ENCODE data around the gene MRS2. TPM values are rescaled to one million over a fixed set of nuclear protein-coding genes. Genes with fewer than 3 reads are reported as not detected.

The MRS2 gene
- total RNA-seq, 1 experiment from 2014 or later, result 26.0 TPM

DNA sequence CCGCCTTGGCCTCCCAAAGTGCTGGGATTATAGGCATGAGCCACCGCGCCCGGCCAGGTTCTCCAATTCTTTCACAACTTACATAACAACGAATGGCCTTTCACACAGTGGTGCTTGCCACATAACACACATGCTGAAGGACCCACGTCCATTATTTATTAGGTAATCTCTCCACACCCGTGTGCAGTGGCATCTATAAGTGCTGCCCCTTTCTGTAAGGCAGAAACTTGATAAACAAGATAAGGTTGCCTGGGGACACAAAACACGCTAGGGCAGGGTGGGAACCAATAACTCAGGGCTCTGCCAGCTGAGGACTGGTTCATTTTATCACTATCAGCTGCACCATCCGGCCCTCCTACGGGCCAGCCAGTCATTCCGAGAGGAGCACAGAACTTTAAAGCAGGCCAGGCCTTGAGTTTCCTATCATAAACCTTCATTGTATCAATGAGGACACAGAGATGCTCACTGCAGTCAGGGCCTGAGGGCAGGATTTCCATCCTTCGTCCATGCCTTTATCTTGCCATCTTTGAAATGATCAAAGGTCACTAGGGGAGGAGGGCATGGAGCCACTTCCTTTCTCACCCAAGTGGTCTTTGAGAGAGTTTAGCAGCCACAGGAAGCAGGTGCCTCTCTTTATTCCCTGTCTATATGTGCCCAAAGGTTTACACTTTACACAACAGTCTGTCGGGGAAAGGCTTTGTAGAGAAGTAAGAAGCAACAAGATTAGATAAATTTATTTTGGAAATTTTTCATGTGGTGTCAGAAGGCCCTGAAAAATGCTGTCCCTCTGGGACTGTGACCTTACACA lies 49.0 kb downstream of the MRS2 start:
- DNase-seq (ENCODE audit: low read depth, low spot score), result no peak
- Histone ChIP-seq H3K9me3 (ENCODE audit: control insufficient read depth, insufficient read depth, low read depth, low read length) (no peaks in the 10 kb centered on the region), H3K36me3 (ENCODE audit: control insufficient read depth, insufficient read depth, low read length) (no peaks in the 10 kb centered on the region), H3K4me3 (ENCODE audit: low read depth in 2 of 2, low read length in 2 of 2) (no peak overlapping the region), H3K27me3 (ENCODE audit: control insufficient read depth, insufficient read depth, low read length) (no peaks in the 10 kb centered on the region), H3K4me1 (ENCODE audit: control insufficient read depth, insufficient read depth, low read length) (no peaks in the 10 kb centered on the region), H3K27ac (ENCODE audit: low read length) (no peak overlapping the region)
- no TSS peak for BruUV-seq (replicated peaks)
- ChIA-PET POLR2A (interaction anchor here (0.7 kb wide), 1 partner anchor 14 kb away, joined by 6 read pairs; no protein-coding TSS in a partner anchor), CTCF (no interaction called here)
- in situ Hi-C loops (cut with HindIII; ENCODE audit: low pct_unique_long_range_greater_than_20kb, low sequenced_read_pairs) (no loop called here), intact Hi-C loops (cut with micrococcal nuclease; ENCODE audit: unreplicated experiment) (no loop called here)
- TF ChIP-seq SIN3A (IDR thresholded peaks at IDR 0.05; ENCODE audit: borderline replicate concordance, insufficient read depth, low read depth, low read length) (no peak), POLR2AphosphoS5 (IDR thresholded peaks at IDR 0.05; ENCODE audit: low read depth, low read length) (no peak), TCF7L2 (IDR thresholded peaks at IDR 0.05; ENCODE audit: low read depth, low read length) (no peak)
- TF ChIP-seq, protein P1, sequence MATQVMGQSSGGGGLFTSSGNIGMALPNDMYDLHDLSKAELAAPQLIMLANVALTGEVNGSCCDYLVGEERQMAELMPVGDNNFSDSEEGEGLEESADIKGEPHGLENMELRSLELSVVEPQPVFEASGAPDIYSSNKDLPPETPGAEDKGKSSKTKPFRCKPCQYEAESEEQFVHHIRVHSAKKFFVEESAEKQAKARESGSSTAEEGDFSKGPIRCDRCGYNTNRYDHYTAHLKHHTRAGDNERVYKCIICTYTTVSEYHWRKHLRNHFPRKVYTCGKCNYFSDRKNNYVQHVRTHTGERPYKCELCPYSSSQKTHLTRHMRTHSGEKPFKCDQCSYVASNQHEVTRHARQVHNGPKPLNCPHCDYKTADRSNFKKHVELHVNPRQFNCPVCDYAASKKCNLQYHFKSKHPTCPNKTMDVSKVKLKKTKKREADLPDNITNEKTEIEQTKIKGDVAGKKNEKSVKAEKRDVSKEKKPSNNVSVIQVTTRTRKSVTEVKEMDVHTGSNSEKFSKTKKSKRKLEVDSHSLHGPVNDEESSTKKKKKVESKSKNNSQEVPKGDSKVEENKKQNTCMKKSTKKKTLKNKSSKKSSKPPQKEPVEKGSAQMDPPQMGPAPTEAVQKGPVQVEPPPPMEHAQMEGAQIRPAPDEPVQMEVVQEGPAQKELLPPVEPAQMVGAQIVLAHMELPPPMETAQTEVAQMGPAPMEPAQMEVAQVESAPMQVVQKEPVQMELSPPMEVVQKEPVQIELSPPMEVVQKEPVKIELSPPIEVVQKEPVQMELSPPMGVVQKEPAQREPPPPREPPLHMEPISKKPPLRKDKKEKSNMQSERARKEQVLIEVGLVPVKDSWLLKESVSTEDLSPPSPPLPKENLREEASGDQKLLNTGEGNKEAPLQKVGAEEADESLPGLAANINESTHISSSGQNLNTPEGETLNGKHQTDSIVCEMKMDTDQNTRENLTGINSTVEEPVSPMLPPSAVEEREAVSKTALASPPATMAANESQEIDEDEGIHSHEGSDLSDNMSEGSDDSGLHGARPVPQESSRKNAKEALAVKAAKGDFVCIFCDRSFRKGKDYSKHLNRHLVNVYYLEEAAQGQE (IDR thresholded peaks at IDR 0.05; ENCODE audit: insufficient read depth in 1 of 2, low read depth in 2 of 2, low read length in 1 of 2), result no peak
- TF ChIP-seq, protein P2, sequence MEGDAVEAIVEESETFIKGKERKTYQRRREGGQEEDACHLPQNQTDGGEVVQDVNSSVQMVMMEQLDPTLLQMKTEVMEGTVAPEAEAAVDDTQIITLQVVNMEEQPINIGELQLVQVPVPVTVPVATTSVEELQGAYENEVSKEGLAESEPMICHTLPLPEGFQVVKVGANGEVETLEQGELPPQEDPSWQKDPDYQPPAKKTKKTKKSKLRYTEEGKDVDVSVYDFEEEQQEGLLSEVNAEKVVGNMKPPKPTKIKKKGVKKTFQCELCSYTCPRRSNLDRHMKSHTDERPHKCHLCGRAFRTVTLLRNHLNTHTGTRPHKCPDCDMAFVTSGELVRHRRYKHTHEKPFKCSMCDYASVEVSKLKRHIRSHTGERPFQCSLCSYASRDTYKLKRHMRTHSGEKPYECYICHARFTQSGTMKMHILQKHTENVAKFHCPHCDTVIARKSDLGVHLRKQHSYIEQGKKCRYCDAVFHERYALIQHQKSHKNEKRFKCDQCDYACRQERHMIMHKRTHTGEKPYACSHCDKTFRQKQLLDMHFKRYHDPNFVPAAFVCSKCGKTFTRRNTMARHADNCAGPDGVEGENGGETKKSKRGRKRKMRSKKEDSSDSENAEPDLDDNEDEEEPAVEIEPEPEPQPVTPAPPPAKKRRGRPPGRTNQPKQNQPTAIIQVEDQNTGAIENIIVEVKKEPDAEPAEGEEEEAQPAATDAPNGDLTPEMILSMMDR (IDR thresholded peaks at IDR 0.05), result no peak
- ATAC-seq, result no peak

DNA sequence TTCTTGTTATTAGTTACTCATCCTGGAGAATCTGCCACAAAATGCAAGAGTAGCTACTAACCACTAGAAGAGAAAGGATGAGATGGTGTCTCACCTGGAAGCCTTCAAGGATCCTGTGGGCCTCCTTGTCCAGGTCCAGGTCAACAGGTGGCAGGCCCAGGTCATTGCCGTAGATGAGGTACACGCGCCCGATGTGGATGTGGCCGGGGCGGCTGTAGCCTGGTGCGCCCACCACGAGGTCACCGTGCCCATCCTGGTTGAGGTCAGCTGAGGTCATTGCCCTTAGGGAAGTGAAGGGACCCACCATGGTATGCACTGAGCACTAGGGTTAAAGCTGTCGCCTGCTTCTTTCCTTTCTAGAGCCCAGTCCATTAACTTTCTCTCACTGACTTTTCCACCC lies 51.2 kb downstream of the MRS2 start:
- CTCF ChIA-PET, result no interaction called here
- ATAC-seq, result no peak
- H3K9me3 ChIP-seq (ENCODE audit: control insufficient read depth, insufficient read depth, low read depth, low read length), result no peaks in the 10 kb centered on the region
- H3K27ac ChIP-seq (ENCODE audit: low read length), result no peak overlapping the region
- intact Hi-C loops (cut with micrococcal nuclease; ENCODE audit: unreplicated experiment), result no loop called here
- DNase-seq (ENCODE audit: low read depth, low spot score), result no peak
- no TSS peak for BruUV-seq (replicated peaks)
- H3K4me1 ChIP-seq (ENCODE audit: control insufficient read depth, insufficient read depth, low read length), result no peaks in the 10 kb centered on the region
- H3K36me3 ChIP-seq (ENCODE audit: control insufficient read depth, insufficient read depth, low read length), result no peaks in the 10 kb centered on the region
- TF ChIP-seq, protein P2 (IDR thresholded peaks at IDR 0.05), result no peak
- TF ChIP-seq POLR2AphosphoS5 (IDR thresholded peaks at IDR 0.05; ENCODE audit: low read depth, low read length) (no peak), SIN3A (IDR thresholded peaks at IDR 0.05; ENCODE audit: borderline replicate concordance, insufficient read depth, low read depth, low read length) (no peak)
- H3K4me3 ChIP-seq (ENCODE audit: low read depth in 2 of 2, low read length in 2 of 2), result no peak overlapping the region
- in situ Hi-C loops (cut with HindIII; ENCODE audit: low pct_unique_long_range_greater_than_20kb, low sequenced_read_pairs), result no loop called here
- H3K27me3 ChIP-seq (ENCODE audit: control insufficient read depth, insufficient read depth, low read length), result no peaks in the 10 kb centered on the region
- POLR2A ChIA-PET, result no interaction called here
